Activated CD8-positive, alpha-beta memory T cell treated with anti-CD3 and anti-CD28 coated beads for 48 hours (primary cell): ENCODE data around the gene CALHM1.
"Not testable (repeated sequence)": the region's sequence is repeated elsewhere in the genome, so short reads cannot be mapped to it uniquely, and the experiment has no call there.

ENCODE experiments used
- DNase-seq, 3 experiments: peaks; one replicate each; pipeline ENCODE4 v3.0.0-alpha.2; 2020; ENCODE audit warnings: low read depth in 2 of 3, low spot score in 2 of 3

Gene CALHM1

GRCh38 chr10:103433858-103434257 lies 24.8 kb downstream of the CALHM1 start:
- DNase-seq: no peak

GRCh38 chr10:103431902-103432301 lies 26.8 kb downstream of the CALHM1 start:
- no peak for DNase-seq

- DNase-seq: no peak
Measured at GRCh38 chr10:103429647-103430046, 29.1 kb downstream of the CALHM1 start.

GRCh38 chr10:103428989-103429643 lies 29.6 kb downstream of the CALHM1 start:
- no peak for DNase-seq

- no peak for DNase-seq
Measured at GRCh38 chr10:103427866-103428265, 30.8 kb downstream of the CALHM1 start.

GRCh38 chr10:103423748-103424147 lies 35.0 kb downstream of the CALHM1 start:
- no peak for DNase-seq

- DNase-seq: no peak
Measured at GRCh38 chr10:103419101-103419500, 39.6 kb downstream of the CALHM1 start.

GRCh38 chr10:103417601-103418000 lies 41.1 kb downstream of the CALHM1 start:
- no peak for DNase-seq

- not testable (repeated sequence) for DNase-seq
Measured at GRCh38 chr10:103417148-103417469, 41.6 kb downstream of the CALHM1 start.

GRCh38 chr10:103416436-103417147 lies 42.1 kb downstream of the CALHM1 start:
- DNase-seq: no peak

GRCh38 chr10:103415581-103415980 lies 43.1 kb downstream of the CALHM1 start:
- DNase-seq: no peak

GRCh38 chr10:103413564-103413963 lies 45.1 kb downstream of the CALHM1 start:
- DNase-seq: no peak
